C4-2B (cell line): ENCODE measurements around the gene NT5DC3.

ENCODE experiments used
- H3K27ac ChIP-seq: fragments of 450-650 bp; 2 replicates; pipeline ENCODE4 v1.5.1; 2017
- CTCF ChIP-seq: fragments of 450-650 bp; conservative IDR thresholded peaks from 2 replicates; pipeline ENCODE4 v1.5.1; 2017; ENCODE audit warnings: mild to moderate bottlenecking
- ZFX ChIP-seq: fragments of 450-650 bp; IDR thresholded peaks from 2 replicates; pipeline ENCODE4 v1.6.1; 2017

NT5DC3 gene

GRCh38 chr12:103785243-103786031 lies 55.6 kb downstream of the NT5DC3 start:
- TF ChIP-seq ZFX, result no peak
- TF ChIP-seq CTCF, result no peak
- no peak overlapping the region for H3K27ac ChIP-seq

- H3K27ac ChIP-seq, result no peak overlapping the region
- no peak for TF ChIP-seq CTCF
- TF ChIP-seq ZFX, result no peak
Observed at GRCh38 chr12:103783744-103784664, 57.0 kb downstream of the NT5DC3 start.

GRCh38 chr12:103782399-103782798 lies 58.6 kb downstream of the NT5DC3 start:
- TF ChIP-seq ZFX (no peak), CTCF (no peak)
- H3K27ac ChIP-seq, result no peak overlapping the region

- no peak for TF ChIP-seq ZFX
- no peak for TF ChIP-seq CTCF
- no peak overlapping the region for H3K27ac ChIP-seq
Observed at GRCh38 chr12:103780992-103781391, 60.0 kb downstream of the NT5DC3 start.

- TF ChIP-seq CTCF (no peak), ZFX (no peak)
- H3K27ac ChIP-seq, result no peak overlapping the region
Observed at GRCh38 chr12:103780093-103780440, 61.0 kb downstream of the NT5DC3 start.

GRCh38 chr12:103779410-103780092 lies 61.5 kb downstream of the NT5DC3 start:
- no peak overlapping the region for H3K27ac ChIP-seq
- TF ChIP-seq CTCF (no peak), ZFX (no peak)

- no peak for TF ChIP-seq ZFX
- no peak overlapping the region for H3K27ac ChIP-seq
Observed at GRCh38 chr12:103778781-103779180, 62.3 kb downstream of the NT5DC3 start.
